Measurements from ENCODE around the gene ITPRIP. TPM values are rescaled to one million over a fixed set of nuclear protein-coding genes. Genes with fewer than 3 reads are reported as not detected.

Gene ITPRIP
- total RNA-seq, 1 donor from 2014 or later, result 35.4 TPM

DNA sequence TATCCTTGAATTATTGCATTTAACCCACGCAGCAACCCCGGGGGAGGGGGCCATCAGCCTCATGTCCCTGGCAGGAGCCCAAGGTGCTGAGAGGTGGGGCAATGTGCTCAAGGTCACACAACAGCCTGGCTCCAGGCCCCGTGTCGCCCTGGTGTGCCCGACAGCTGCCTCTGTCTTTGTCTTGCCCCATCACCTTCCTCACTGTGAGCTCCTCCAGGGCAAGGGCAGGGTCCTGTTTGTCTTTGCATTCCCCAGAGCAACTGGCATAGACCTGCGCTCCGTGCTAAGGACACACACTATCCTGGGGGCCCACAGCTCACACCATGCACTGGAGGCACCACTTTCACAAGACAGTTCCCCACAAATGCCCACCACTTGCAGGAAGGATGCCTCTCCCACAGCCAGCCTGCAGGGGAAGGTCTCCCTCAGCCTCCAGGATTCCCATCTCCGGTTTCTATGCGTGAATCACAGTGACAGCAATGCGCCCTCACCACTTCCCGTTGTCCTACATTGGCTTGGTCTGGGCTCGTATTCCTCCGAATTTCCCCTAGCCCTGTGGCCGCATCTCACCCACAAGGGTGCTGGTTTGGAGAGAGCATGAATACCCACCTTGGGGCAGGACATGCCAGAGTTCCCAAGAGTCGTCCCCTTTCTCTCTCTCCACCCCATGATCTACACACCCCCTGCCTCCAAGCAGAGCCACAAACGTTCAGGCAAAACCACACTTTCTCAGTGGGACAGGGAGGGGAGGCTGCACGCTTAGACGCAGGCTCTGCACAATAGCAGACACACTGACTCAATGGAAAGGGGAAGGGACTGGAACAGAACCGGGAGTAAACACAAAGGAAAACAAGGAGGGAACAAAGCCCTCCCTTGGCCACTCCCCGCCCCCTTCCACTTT lies 10.3 kb downstream of the ITPRIP start:
- Histone ChIP-seq H3K9me3 (replicated peaks) (no peaks in the 10 kb centered on the region), H3K36me3 (no peaks in the 10 kb centered on the region), H3K27ac (replicated peaks) (peak overlapping the region; percentile 99), H3K4me1 (peaks cover 100% of the 10 kb centered on the region), H3K4me3 (peak overlapping the region; percentile 51), H3K27me3 (ENCODE audit: low read depth) (no peaks in the 10 kb centered on the region)
- TF ChIP-seq, protein P1, sequence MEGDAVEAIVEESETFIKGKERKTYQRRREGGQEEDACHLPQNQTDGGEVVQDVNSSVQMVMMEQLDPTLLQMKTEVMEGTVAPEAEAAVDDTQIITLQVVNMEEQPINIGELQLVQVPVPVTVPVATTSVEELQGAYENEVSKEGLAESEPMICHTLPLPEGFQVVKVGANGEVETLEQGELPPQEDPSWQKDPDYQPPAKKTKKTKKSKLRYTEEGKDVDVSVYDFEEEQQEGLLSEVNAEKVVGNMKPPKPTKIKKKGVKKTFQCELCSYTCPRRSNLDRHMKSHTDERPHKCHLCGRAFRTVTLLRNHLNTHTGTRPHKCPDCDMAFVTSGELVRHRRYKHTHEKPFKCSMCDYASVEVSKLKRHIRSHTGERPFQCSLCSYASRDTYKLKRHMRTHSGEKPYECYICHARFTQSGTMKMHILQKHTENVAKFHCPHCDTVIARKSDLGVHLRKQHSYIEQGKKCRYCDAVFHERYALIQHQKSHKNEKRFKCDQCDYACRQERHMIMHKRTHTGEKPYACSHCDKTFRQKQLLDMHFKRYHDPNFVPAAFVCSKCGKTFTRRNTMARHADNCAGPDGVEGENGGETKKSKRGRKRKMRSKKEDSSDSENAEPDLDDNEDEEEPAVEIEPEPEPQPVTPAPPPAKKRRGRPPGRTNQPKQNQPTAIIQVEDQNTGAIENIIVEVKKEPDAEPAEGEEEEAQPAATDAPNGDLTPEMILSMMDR (IDR thresholded peaks at IDR 0.05; ENCODE audit: borderline replicate concordance), result no peak
- DNase-seq, result no peak
- intact Hi-C loops (cut with micrococcal nuclease), result no loop called here

DNA sequence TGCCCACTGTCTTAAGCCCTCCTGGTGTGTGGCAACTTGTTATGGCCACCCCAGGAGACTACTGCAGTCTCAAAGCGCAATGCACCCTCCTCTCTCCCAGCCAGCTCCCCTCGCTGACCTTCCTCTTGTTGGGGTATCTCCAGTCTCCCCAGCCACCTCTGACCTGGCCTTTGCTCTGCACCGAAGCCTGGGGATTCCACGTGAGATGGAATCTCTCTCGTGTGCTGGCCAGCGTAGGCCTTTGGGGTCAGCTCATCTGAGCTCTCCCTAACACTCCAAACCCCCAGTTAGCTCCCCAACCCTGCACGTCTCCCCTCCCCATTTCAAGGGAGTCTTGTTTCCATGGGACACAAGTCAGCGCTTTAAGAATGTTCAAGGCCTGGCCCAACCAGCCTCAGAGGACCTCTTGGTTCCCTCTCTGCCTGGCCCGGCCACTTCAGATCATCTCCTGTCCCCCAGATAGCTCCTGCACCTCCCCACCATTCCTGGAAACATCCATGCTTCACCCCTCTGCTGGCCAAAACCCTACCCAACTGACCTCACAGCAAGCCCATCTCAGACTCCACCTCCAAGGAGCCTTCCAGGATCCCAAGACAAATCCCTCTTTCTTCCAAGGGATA lies 11.2 kb downstream of the ITPRIP start:
- no peaks in the 10 kb centered on the region for H3K27me3 ChIP-seq (ENCODE audit: low read depth)
- peak overlapping the region; percentile 99 for H3K27ac ChIP-seq (replicated peaks)
- TF ChIP-seq, protein P1 (IDR thresholded peaks at IDR 0.05; ENCODE audit: borderline replicate concordance), result no peak
- H3K4me3 ChIP-seq, result peak overlapping the region; percentile 51
- no peak for DNase-seq
- intact Hi-C loops (cut with micrococcal nuclease), result no loop called here
- H3K4me1 ChIP-seq, result peaks cover 100% of the 10 kb centered on the region
- H3K9me3 ChIP-seq (replicated peaks), result no peaks in the 10 kb centered on the region
- H3K36me3 ChIP-seq, result no peaks in the 10 kb centered on the region

DNA sequence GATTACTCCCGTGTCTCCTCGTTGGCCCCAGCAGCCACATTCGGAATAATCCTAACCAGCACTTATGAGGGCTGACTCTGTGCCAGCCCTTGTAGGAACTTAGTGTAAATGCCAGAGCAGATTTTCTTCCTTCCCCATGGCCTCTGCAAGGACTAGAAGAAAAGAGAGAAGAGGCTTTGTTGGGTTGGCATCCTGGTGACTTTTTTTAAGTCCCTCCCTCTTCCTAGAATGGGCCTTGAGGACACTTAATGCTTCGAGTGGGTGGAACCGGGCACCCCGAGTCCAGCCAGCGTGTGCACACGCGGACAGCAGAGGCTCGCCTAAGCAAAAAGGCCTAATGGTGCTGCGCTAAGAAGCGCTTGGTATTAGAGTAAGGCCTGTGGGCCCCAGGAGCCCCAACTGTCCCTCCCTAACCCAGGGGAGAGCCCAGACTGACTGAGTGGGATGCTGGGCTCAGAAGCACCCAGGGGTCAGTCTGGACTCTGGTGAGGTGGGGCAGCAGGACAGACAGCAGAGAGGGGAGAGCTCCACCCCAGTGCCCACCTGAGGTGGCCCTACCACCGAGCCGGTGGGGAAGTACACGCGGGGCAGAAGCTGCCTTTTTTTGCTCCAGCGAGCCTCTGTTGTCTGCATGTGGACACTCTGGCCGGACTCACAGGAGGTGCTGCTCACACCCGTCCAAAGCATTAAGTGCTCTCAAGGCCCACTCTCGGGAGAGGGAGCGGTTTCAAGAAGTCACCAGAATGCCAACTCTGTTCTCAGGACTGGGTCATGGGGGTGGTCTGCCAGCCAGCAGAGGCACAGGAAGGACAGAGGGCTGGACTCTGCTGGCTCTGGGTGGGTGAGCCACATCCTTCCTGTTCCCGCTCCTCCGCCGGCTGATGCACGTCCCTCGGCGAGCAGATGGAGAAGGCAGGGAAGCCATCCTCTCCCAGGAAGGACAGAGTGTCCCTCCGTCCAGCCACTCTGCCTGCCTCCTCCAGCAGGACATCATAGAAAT lies 12.5 kb downstream of the ITPRIP start:
- intact Hi-C loops (cut with micrococcal nuclease), result no loop called here
- Histone ChIP-seq H3K27ac (replicated peaks) (peak overlapping the region; percentile 99), H3K36me3 (no peaks in the 10 kb centered on the region), H3K4me3 (peak overlapping the region; percentile 38), H3K4me1 (peaks cover 100% of the 10 kb centered on the region), H3K27me3 (ENCODE audit: low read depth) (no peaks in the 10 kb centered on the region), H3K9me3 (replicated peaks) (no peaks in the 10 kb centered on the region)
- TF ChIP-seq, protein P1 (IDR thresholded peaks at IDR 0.05; ENCODE audit: borderline replicate concordance), result no peak
- peak; percentile 66 for DNase-seq

DNA sequence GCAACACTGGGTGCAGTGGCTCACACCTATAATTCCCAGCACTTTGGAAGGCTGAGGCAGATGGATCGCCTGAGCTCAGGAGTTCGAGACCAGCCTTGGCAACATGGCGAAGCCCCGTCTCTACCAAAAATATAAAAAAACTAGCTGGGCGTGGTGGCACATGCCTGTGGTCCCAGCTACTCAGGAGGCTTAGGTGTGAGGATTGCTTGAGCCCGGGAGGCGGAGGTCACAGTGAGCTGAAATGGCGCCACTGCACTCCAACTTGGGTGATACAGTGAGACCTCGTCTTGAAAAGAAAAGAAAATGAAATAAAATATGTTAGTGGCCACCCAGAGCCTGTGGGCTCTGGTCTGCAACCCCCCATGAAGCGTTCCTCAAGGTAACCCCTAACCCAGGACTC lies 13.3 kb downstream of the ITPRIP start:
- TF ChIP-seq, protein P1 (IDR thresholded peaks at IDR 0.05; ENCODE audit: borderline replicate concordance), result no peak
- no peak for DNase-seq
- no peaks in the 10 kb centered on the region for H3K9me3 ChIP-seq (replicated peaks)
- H3K27me3 ChIP-seq (ENCODE audit: low read depth), result no peaks in the 10 kb centered on the region
- H3K27ac ChIP-seq (replicated peaks), result peak overlapping the region; percentile 99
- H3K4me1 ChIP-seq, result peaks cover 100% of the 10 kb centered on the region
- H3K4me3 ChIP-seq, result no peak overlapping the region
- no peaks in the 10 kb centered on the region for H3K36me3 ChIP-seq
- intact Hi-C loops (cut with micrococcal nuclease), result no loop called here

DNA sequence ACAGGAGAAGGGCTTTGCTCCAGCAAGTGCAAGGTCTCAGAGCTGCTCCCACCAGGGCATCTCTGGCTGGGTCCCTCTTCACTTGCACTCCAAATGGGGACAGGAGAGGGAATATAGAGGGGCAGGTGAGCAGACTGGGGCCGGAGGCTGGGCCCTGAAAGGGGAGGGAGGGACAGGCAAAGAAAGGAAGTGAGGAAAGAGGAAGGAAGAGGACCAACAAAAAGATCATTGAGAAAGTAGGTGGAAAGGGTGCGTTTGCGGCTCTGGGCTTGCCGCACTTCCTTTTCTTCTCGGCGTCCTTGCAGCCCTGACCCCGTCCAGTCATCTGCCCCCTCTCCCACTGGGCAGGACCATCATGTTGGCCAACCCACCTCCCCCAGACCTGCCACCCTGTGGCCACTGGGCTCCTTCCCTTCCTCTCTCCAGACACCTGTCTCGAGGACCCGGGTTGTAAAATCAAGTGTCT lies 14.0 kb downstream of the ITPRIP start:
- DNase-seq, result no peak
- H3K4me3 ChIP-seq, result no peak overlapping the region
- TF ChIP-seq, protein P1 (IDR thresholded peaks at IDR 0.05; ENCODE audit: borderline replicate concordance), result no peak
- H3K4me1 ChIP-seq, result peaks cover 100% of the 10 kb centered on the region
- H3K9me3 ChIP-seq (replicated peaks), result no peaks in the 10 kb centered on the region
- H3K36me3 ChIP-seq, result no peaks in the 10 kb centered on the region
- peak overlapping the region; percentile 99 for H3K27ac ChIP-seq (replicated peaks)
- intact Hi-C loops (cut with micrococcal nuclease), result no loop called here
- H3K27me3 ChIP-seq (ENCODE audit: low read depth), result no peaks in the 10 kb centered on the region

All from left ventricle myocardium inferior (tissue), 1 donor.